G401.6 (cell line): Measurements from ENCODE around the gene BSG.
A peak's percentile ranks its signal among the peaks of the same experiment; 100 is the strongest.
"Not testable (repeated sequence)": the region's sequence is repeated elsewhere in the genome, so short reads cannot be mapped to it uniquely, and the experiment has no call there.

Experiments
- FAIRE-seq: peaks from 2 replicates; lab custom pipeline; 2012; peaks lifted over from hg19 to GRCh38; lab: Jason Lieb, UNC

The BSG gene

DNA sequence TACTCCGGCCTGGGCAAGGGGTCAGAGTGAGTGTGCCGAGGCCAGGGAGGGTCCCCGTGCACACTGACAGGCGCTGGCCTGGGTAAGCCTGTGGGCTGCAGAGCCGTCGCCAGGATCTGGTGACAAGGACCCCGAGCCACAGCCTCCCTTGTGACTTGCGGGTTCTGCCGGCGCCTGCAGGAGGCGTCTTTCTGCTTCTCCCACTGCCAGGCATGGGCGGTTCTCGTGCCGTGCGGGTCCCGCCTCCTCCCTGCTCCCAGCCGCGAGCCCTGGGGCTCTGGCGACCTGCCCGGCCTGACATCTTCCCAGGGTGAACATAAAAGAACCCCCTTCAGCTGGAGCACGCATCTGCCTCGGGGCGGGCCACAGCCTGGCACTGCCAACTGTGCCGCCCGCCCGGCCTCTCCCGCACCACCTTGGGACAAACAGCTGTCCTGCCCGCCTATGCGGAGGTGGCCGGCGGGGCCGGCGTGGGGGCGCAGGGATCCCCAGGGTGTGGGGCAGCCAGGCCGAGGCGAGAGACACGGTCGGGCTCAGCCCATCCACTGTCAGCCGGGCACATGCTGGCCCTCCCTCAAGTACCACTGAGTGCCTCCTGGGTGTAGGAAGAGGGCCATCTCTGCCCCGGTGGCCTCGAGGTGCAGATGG lies 15.8 kb downstream of the BSG start:
- FAIRE-seq = no peak

DNA sequence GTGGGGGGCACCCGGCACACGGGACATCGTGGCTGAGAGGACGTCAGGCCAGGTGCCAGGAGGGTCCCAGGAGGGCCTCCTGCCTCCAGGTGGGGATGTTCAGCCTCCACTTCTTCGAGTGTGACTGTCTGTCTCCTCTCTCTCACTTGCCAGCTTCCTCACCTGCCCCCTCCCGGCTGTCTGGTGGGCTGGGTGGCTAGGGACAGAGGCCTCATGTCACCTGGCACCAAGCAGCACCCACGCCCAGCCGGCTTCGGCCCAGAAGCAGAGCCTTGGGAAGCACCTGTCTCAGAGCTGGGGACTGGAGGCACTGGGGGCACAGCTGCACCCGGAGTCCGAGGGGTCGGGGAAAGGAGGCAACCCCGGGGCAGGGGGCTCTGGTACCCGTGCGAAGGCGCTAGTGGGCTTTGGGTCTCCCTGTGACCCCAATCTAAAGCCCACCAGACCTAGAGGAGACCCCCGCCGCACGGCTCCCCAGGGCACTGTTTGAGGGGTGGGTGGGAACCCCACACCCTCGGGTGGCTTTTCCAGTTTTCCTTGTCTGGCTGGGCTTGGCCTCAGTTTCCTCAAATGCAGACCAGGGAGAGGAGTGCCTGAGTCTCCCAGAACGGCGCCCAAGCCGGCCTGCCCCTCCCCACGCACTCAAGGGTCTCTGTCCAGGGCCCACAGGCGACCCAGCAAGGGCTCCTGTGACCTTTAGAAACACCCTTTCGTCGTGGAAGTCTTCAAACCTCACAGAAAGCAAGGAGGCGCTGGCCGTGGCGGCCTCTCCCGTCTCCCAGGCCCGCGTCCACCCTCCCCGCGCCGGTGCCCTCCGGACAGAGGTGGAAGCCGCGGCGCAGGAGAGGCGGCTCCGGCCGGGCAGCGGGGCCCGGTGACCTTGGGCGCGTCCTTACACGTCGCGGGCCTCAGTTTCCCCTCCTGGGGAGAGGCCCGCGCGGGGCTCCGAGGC lies 16.6 kb downstream of the BSG start:
- FAIRE-seq = no peak

DNA sequence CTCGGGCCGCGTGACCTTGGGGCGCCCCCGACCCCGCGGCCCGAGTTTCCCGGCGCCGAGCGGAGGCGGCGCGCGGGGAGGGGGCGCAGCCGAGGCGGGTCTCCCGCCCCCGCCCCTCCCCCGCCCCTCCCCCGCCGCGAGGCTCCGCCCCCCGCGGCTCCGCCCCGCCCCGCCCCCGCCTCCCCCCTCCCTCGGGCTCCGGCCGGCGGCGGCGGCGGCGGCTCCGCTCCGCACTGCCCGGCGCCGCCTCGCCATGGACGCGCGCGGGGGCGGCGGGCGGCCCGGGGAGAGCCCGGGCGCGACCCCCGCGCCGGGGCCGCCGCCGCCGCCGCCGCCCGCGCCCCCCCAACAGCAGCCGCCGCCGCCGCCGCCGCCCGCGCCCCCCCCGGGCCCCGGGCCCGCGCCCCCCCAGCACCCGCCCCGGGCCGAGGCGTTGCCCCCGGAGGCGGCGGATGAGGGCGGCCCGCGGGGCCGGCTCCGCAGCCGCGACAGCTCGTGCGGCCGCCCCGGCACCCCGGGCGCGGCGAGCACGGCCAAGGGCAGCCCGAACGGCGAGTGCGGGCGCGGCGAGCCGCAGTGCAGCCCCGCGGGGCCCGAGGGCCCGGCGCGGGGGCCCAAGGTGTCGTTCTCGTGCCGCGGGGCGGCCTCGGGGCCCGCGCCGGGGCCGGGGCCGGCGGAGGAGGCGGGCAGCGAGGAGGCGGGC lies 17.4 kb downstream of the BSG start, which contains the start of gene HCN2:
Gene HCN2, plus strand, starts transcription at position 189 of the 703 bp plus-strand sequence. Its CDS starts 65 bp downstream, at position 254.
- no peak for FAIRE-seq

DNA sequence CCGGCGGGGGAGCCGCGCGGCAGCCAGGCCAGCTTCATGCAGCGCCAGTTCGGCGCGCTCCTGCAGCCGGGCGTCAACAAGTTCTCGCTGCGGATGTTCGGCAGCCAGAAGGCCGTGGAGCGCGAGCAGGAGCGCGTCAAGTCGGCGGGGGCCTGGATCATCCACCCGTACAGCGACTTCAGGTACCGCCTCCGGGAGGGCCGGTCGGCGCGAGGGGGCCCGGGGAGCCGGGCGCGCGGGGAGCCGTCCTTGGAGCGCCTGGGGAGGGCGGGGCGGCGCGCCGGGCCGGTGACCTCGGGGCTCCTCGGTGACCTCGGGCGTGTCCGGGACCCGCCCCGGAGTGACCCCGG lies 18.0 kb downstream of the BSG start:
- no peak for FAIRE-seq

DNA sequence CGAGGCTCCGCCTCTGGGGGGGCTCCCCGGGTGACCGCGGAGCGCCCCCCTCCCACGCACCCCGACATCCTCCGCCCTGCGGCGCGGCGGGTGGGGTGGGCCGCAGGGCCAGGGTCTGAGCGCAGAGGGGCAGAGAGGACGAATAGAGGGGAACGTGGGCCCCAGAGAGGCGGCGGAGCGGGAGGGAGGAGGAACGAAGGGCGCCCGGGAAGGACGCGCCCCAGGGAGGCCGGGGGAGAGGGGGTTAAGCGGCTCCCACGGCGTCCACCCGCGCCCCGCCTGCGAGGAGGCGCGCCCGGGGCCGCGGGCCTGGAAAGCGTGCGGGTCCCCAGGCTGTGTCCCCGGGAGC lies 18.3 kb downstream of the BSG start:
- FAIRE-seq = no peak

DNA sequence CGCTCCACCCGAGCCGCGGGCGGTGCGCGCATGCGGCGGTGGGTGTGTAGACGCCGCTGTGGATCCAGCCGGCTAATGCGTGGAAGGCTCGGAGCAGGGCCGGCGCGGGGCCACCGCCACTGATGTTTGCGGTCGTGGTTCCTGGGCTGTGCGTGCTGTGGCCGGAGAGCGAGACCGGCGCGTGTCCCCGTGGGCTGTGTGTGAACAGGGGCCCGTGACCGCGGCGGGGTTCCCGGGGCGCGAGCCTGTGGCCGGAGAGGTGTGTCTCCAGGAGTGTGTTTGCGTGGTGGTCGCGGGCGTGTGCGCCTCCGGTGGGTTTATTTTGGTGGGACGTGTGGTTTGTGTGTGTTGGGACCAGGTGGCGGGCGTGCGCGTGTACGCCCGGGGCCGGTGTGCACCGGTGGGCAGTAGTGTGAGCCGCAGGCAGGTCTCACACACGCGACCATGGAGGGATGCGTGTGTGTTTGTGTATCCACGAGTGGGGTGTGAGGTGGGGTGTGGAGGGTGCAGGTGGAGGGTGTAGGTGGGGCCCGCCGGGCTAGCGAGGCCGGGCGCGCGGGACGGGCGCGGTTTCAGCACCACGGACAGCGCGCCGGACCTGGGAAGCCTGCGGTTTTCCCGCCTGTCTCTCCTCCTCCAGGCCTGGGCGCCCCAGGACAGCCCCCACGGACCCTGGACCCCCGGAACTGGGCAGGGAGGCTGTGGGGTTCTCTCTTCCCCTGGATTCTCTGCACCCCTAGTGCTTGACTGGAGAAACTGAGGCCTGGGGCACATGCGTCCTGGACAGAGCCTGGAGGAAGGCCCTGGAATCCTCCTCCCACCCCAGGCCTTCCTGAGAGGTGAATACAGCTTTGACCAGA lies 18.9 kb downstream of the BSG start:
- no peak for FAIRE-seq

DNA sequence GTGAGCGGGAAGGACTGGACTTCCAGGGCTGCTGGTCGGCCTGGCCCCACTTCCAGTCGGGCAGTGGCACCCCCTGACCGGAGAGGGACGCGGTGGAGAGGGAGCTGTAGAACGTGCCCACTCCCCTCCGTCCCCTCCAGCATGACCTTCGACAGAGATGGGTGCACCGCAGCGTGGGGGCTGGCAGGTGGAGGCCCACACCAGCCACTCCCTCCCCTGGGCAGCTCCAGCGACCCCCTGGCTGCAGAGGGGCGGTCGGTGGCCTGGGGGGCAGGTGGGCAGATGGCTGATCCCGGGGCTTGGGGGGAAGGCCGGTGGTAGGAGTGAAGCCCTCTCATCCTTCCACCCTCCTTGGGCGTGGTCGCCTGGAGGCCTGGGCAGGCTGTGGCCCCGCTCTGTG lies 19.7 kb downstream of the BSG start:
- FAIRE-seq = no peak

DNA sequence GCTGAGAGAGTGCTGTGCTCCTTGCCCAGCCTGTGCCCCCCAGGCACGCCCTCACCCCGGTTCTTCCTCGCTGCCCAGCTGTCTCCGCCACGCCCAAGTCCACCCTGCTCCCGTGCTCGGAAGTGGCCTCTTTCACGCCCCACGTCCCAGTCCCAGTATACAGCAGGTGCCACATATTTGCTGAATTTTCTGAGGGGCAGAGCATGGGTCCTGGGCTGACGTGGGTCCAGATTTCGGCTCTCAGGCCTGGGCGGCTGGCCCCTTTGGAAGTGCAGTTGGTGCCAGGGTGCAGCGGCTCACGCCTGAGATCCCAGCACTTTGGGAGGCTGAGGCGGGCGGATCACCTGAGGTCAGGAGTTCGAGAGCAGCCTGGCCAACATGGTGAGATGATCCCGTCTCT lies 20.7 kb downstream of the BSG start:
- no peak for FAIRE-seq

DNA sequence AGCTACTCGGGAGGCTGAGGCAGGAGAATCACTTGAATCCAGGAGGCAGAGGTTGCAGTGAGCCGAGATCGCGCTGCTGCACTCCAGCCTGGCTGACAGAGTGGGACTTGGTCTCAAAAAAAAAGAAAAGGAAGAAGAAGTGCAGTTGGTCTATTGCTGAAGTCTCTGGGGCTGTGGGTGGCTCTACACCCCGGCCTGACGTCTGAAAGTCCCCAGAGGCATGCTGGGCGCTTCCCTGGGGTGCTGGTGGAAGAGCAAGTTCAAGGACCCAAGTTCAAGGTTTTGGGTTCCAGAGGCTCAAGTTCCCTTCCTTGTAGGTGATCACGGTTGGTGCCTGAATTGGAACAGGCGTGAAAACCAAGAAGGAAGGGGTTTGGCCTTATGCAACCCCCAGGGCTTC lies 21.1 kb downstream of the BSG start:
- FAIRE-seq = no peak

DNA sequence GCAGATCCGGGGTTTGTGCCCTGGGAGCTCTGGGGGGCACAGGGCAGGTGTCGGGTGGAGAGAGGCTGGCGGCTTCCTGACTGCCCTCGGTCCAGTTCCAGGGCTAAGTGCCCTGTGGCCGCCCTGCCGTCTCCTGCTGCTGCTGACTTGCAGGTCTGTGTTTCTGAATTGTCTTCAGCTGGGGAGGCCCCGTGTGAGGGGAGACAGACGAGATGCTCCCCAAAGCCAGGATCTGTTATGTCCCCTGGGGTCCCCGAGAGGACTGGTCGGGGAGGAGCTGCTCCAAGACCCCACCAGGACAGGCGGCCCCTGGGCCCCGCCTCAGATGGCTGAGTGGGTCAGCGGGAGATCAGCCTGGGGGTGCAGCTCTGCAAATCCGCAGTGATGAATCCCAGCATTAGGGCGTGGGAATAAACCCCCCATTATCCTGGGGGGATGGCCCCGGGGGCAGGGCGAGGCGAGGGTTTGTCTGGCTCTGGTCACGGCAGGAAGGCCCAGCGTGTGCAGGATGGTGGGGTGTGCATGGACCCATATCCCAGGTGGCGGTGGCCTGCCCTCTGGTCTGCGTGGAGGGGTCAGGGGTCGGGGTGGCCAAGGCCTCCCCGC lies 22.0 kb downstream of the BSG start:
- no peak for FAIRE-seq

DNA sequence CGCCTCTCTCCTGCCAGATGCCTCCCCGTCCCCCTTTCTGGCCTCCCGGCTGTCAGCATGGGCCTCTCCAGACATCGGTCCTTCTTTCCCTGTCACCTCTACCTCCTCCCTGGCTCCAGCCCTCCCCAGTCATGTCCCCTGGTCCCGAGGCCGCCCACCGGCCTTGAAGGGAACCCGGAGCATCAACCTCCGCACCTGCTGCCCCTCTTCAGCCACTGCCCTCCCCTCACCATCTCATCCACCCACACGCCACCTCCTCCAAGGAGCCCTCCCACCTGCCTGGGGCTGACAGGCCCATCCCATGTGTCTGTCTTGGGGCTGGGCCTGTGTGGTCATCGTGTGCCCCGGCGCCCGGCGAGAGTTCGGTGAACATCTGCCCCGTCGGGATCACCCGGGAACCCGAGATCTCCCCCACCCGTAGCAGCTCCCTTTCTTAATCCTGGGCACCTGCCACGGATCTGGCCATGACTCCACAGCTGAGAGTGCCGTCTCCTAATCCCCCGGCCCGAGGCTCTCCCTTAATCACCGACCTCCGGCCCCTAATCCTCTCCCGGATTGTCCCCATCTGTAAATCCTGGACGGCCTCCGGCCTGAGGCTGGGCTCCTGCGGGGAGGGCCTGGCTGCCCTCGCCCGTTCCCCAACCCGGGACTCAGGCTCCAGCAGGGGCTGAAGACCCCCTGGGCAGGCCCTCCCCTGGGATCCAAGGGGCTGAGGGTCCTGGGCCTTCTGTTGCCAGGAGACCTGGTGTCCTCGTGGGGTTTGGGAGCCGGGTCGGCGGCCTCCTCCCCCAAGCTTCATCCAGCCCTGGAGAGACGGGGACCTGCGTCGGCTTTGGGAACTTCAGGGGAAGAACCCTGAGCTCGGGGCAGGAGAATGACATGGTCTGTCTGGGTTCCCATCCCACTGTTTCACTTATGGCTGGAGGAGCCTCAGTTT lies 23.2 kb downstream of the BSG start:
- FAIRE-seq = no peak

DNA sequence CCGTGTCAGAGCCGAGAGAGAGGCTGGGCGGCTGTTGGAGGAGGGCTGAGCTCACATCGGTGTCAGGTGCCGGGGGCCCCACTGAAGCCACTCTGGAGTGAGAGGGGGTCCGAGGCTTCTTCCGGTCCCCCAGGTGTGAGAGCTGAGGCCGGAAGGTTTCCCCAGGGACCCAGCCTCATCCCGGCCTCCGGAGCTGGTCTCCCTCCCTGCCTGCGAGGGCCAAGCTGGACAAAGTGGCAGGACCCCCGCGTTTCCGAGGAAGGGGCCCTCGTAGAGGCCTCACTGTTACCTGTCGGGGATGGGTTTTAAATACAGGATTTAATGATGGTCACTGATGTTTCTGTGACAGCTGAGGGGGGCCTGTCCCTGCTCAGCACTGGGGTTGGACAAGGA lies 23.9 kb downstream of the BSG start:
- no peak for FAIRE-seq

DNA sequence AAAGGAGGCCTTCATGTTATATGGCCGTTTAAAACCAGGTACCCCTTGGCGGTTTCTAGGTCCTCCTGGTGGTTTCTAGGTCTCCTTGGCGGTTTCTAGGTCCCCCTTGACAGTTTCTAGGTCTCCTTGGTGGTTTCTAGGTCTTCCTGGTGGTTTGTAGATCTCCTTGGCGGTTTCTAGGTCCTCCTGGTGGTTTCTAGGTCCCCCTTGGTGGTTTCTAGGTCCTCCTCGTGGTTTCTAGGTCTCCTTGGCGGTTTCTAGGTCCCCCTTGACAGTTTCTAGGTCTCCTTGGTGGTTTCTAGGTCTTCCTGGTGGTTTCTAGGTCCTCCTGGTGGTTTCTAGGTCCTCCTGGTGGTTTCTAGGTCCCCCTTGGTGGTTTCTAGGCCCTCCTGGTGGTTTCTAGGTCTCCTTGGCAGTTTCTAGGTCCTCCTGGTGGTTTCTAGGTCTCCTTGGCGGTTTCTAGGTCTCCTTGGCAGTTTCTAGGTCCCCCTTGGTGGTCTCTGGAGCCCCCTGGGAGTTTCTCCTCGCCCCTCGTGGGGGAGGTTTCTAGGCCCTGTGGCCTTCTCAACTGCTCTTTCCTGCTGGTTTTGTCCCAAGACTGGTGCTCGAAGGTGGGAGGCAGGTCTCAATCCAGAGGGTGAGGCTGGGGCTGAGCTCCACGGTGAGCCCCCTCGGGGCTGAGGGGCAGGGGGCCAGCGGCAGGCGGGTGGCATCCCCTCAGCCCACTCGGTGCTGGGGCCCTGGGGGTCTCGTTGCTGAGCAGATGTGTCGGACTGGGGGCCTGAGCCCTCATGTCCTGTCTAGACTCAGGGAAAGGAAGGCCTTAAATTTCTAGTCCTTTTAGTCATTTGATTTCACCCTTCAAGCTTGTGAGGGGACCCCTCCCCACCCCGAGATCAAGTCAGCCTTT lies 25.3 kb downstream of the BSG start:
- peak; percentile 96 for FAIRE-seq

DNA sequence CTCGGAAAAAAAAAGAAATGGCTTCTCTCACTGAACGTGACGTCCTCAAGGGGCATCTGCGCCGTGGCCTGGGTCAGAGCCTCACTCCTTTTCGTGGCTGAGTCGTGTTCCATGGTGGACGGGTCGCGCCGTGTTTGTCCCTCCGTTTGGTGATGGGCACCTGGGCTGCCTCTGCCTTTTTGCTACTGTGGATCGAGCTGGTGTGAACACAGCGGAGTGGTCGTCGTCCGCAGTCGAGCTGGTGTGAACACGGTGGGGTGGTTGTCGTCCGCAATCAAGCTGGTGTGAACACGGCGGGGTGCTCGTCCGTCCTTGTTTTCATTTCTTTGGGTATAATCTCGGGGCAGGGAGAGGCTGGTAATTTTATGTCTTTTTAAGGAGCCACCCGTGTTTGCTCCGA lies 28.9 kb downstream of the BSG start:
- no peak for FAIRE-seq

DNA sequence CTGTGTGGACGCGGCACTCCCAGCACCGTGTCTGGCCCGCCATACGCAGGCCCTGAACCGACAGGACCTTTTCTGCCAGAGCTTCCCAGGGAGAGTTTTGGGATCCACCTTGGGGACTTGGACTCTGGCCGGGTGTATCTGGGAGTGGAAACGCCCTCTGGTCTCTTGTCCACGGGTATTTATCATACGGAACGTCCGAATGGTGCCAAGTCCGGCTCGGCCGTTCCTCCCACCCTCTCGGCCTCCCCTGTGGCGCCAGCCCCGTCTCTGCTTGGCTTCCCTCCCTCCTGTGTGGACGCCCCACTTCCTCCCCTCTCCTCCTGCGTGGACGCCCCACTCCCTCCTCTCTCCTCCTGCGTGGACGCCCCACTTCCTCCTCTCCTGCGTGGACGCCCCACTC lies 29.4 kb downstream of the BSG start:
- FAIRE-seq = no peak

DNA sequence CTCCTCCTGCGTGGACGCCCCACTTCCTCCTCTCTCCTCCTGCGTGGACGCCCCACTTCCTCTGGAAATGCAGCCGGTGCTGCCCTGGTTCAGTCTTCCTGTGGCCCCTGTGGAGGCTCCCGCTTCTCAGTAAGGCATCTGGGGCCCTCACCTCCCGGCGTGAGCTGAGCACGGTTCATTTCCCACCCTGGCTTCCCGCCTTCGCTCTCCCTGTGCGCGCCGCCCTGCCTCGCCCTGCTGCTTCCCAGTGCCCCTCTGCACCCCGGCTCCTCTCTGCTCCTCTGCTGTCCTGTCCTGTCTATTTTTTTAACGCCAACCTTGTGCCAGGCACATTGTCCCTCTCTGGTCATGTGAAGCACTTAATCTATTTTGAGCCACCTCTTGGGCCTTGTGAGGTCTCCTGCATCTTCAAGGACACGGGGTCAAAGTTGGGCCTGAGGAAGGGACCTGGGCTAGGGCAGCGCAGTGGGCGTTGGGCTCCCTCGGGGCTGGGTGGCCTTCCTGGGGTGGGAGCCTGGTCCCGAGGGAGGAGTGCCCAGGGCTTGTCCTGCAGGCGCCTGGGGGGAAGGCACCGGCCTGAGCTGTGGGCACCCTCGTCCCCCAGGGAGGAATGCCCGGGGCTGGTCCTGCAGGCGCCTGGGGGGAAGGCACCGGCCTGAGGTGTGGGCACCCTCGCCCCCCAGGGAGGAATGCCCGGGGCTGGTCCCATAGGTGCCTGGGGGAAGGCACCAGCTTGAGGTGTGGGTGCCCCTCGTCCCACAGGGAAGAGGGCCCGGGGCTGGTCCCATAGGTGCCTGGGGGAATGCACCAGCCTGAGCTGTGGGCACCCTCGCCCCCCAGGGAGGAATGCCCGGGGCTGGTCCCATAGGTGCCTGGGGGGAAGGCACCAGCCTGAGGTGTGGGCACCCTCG lies 30.2 kb downstream of the BSG start:
- no peak for FAIRE-seq

DNA sequence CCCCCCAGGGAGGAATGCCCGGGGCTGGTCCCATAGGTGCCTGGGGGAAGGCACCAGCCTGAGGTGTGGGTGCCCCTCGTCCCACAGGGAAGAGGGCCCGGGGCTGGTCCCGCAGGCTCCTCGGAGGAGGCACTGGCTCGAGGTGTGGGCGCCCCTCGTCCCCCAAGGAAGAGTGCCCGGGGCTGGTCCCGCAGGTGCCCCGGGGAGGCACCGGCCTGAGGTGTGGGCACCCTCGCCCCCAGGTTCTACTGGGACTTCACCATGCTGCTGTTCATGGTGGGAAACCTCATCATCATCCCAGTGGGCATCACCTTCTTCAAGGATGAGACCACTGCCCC lies 30.9 kb downstream of the BSG start:
- not testable (repeated sequence) for FAIRE-seq

DNA sequence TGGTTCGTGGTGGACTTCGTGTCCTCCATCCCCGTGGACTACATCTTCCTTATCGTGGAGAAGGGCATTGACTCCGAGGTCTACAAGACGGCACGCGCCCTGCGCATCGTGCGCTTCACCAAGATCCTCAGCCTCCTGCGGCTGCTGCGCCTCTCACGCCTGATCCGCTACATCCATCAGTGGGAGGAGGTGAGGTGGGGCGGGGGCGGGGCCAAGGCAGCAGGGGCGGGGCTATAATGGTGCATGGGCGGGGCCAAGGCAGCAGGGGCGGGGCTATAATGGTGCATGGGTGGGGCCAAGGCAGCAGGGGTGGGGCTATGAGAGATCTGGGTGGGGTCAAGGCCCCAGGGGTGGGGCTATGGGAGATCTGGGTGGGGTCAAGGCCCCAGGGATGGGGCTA lies 31.4 kb downstream of the BSG start:
- FAIRE-seq = not testable (repeated sequence)

DNA sequence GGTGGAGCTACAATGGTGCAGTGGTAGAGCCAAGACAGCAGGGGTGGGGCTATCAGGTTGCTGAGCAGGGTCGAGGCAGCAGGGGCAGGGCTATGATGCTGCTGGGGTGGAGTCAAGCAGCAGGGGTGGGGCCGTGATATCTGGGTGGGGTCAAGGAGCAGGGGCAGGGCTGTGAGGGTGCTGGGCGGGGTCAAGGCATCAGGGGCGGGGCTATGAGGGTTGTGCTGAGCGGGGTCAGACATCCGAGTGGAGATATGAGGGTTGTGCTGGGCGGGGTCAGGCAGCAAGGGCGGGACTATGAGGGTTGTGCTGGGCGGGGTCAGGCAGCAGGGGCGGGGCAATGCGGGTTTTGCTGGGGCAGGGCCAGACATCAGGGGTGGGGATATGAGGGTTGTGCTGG lies 32.0 kb downstream of the BSG start:
- no peak for FAIRE-seq
